NB4 (cell line): ENCODE measurements around the gene TRIO.

Source experiments
- DNase-seq: peaks from one replicate; pipeline ENCODE4 v3.0.0; 2010; ENCODE audit warnings: low read depth
- H3K4me3 ChIP-seq: one replicate; pipeline ENCODE4 v1.5.1; 2011; ENCODE audit warnings: mild to moderate bottlenecking, low read depth, low read length, moderate library complexity
- CTCF ChIP-seq: IDR thresholded peaks from one replicate; pipeline ENCODE4 v1.5.1; 2012; ENCODE audit warnings: low read depth, low read length
- MYC ChIP-seq: IDR thresholded peaks from 2 replicates; pipeline ENCODE4 v1.6.1; 2011; ENCODE audit warnings: low read depth, low read length
- POLR2A ChIP-seq: IDR thresholded peaks from 2 replicates; pipeline ENCODE4 v1.6.1; 2011; ENCODE audit warnings: mild to moderate bottlenecking; ENCODE audit not compliant: insufficient read length; ENCODE audit errors: extremely low read depth
- TF ChIP-seq, protein P1 (sequence below): IDR thresholded peaks from 2 replicates; pipeline ENCODE4 v1.6.1; 2011; ENCODE audit warnings: low read depth, low read length

The TRIO gene

DNA sequence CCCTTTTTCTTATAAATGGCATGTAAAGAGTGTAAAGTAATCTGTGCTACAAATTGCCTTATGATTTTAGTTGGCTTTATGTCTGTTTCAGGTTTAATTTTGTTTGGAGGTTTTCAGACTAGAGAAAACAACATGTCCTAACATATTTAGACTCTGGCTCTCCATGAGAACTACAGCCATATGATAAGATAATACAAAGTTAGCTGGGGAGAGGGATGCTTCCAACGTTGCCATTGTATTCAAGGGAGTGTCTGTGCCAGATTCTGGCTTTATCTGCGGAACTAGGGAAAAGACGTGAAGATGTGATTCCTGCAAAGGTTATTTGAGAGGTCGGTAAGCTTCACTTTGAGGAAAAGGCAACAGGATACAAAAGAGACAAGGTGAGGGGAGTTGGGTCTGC is 298.5 kb downstream of the TRIO start:
- TF ChIP-seq MYC (no peak), POLR2A (no peak), CTCF (no peak)
- TF ChIP-seq, protein P1, sequence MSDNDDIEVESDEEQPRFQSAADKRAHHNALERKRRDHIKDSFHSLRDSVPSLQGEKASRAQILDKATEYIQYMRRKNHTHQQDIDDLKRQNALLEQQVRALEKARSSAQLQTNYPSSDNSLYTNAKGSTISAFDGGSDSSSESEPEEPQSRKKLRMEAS: no peak
- H3K4me3 ChIP-seq: no peak overlapping the region
- DNase-seq: no peak

- no peak for DNase-seq
- no peak overlapping the region for H3K4me3 ChIP-seq
- no peak for TF ChIP-seq POLR2A
- TF ChIP-seq MYC: no peak
- TF ChIP-seq, protein P1: no peak
- no peak for TF ChIP-seq CTCF
These were observed 299.4 kb downstream of the TRIO start for GRCh38 chr5:14442536-14442935.

DNA sequence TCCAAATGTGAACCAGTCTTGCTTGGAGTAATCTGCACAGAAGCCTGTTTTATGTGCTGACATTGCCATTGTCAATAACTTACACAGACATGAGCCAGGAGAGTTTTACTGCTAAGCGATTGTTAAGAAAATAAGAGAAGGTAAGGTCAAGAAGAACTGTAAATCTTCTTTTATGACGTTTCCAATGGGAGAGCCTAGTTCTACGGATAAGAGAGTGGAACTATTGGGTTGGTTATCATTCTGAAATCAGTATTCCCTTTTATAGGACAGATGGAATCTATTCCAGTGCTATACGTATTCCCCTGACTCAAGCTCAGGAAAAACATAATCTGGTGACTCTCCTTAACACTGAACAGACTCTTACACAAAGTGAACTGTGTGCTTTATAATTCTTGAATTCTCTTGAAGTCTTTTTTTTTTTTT is 300.5 kb downstream of the TRIO start:
- TF ChIP-seq CTCF: no peak
- TF ChIP-seq, protein P1: no peak
- no peak for TF ChIP-seq POLR2A
- no peak for TF ChIP-seq MYC
- no peak overlapping the region for H3K4me3 ChIP-seq
- no peak for DNase-seq

DNA sequence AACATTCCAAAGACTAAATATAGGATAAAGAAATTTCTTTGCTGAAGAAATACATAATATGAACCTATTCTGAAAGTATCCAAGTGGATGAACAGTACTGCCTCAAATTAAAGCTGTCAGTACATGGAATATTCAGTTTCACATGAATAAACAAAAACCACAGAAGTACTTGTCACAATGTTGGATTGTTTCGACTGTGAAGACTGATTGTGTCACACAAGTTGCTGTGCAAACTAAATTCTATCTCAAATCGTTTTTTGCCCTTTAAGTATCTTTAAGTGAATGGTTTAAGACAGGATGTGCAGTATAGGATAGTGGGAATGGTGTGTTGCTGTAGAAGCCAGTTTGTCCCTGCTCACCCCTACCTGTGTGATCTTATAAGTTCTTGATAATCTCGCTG is 301.0 kb downstream of the TRIO start:
- TF ChIP-seq CTCF (no peak), POLR2A (no peak), MYC (no peak)
- TF ChIP-seq, protein P1: no peak
- H3K4me3 ChIP-seq: no peak overlapping the region
- no peak for DNase-seq

GRCh38 chr5:14445013-14445412 is 301.9 kb downstream of the TRIO start:
- TF ChIP-seq, protein P1: no peak
- no peak for TF ChIP-seq MYC
- no peak for TF ChIP-seq POLR2A
- no peak for TF ChIP-seq CTCF
- DNase-seq: no peak
- H3K4me3 ChIP-seq: no peak overlapping the region
